ENCODE results near the gene PRSS8.
"Not testable (repeated sequence)": the region's sequence is repeated elsewhere in the genome, so short reads cannot be mapped to it uniquely, and the experiment has no call there.

Gene PRSS8

GRCh38 chr16:31127182-31127581 is 8.3 kb downstream of the PRSS8 start:
- DNase-seq = no peak

GRCh38 chr16:31125844-31126243 is 9.7 kb downstream of the PRSS8 start:
- no peak for DNase-seq

- DNase-seq = no peak
Measured at GRCh38 chr16:31120129-31120528, 15.4 kb downstream of the PRSS8 start.

- DNase-seq = no peak
Measured at GRCh38 chr16:31118223-31119155, 17.0 kb downstream of the PRSS8 start.

GRCh38 chr16:31117384-31118222 is 17.9 kb downstream of the PRSS8 start, which contains the start of gene KAT8:
TSS of gene KAT8 (plus strand) at chr16:31117664. CDS start at chr16:31117682, 18 bp downstream.
- DNase-seq = peak; percentile 95 to 96

GRCh38 chr16:31114468-31114867 is 21.1 kb downstream of the PRSS8 start:
- no peak for DNase-seq

GRCh38 chr16:31113121-31114120 is 22.1 kb downstream of the PRSS8 start:
- DNase-seq = no peak

- DNase-seq = no peak
Measured at GRCh38 chr16:31112711-31113110, 22.8 kb downstream of the PRSS8 start.

GRCh38 chr16:31111881-31112466 is 23.6 kb downstream of the PRSS8 start:
- no peak for DNase-seq

GRCh38 chr16:31110106-31111034 is 25.2 kb downstream of the PRSS8 start:
- DNase-seq = no peak

GRCh38 chr16:31109622-31110021 is 25.9 kb downstream of the PRSS8 start:
- DNase-seq = no peak

- no peak for DNase-seq
Measured at GRCh38 chr16:31108794-31109558, 26.6 kb downstream of the PRSS8 start.

- peak; percentile 78 for DNase-seq
Measured at GRCh38 chr16:31108035-31108793, 27.3 kb downstream of the PRSS8 start, which contains the start of gene BCKDK. TSS of gene BCKDK (plus strand) at chr16:31108386. CDS start at chr16:31109224, 838 bp downstream.

GRCh38 chr16:31107465-31107867 is 28.1 kb downstream of the PRSS8 start:
- DNase-seq = peak; percentile 26 to 36

- no peak for DNase-seq
Measured at GRCh38 chr16:31106509-31107464, 28.7 kb downstream of the PRSS8 start.

- DNase-seq = peak; percentile 83 to 91
Measured at GRCh38 chr16:31105677-31106213, 29.8 kb downstream of the PRSS8 start.

GRCh38 chr16:31100876-31101641 is 34.5 kb downstream of the PRSS8 start:
- DNase-seq = not testable (repeated sequence)
